Measurements from ENCODE around the gene SYNE2. TPM values are rescaled to one million over a fixed set of nuclear protein-coding genes. Genes with fewer than 3 reads are reported as not detected.

The SYNE2 gene
- total and polyA plus RNA-seq, 2 of the 8 experiments (the other 6 are each of a cell fraction or from before 2014, with no cell fraction given), result 32.6 to 46.1 TPM

- TF ChIP-seq ASH2L (IDR thresholded peaks at IDR 0.05; ENCODE audit: low read length), result no peak
- TF ChIP-seq BRCA1 (IDR thresholded peaks at IDR 0.05; ENCODE audit: low read depth, low read length), result no peak
- TF ChIP-seq SP1 (IDR thresholded peaks at IDR 0.05; ENCODE audit: low read depth, low read length), result no peak
- no peak for TF ChIP-seq RFX5 (IDR thresholded peaks at IDR 0.05; ENCODE audit: borderline replicate concordance, low read depth, low read length)
Measured at GRCh38 chr14:64213086-64213485, 360.3 kb downstream of the SYNE2 start (continued).

Data from H1 (cell line).